DMS153 (cell line): ENCODE measurements around the gene JAK2.

Source experiments
- DNase-seq: peaks from one replicate; lab custom pipeline; 2025; lab: John Stamatoyannopoulos, UW

Gene JAK2

DNA sequence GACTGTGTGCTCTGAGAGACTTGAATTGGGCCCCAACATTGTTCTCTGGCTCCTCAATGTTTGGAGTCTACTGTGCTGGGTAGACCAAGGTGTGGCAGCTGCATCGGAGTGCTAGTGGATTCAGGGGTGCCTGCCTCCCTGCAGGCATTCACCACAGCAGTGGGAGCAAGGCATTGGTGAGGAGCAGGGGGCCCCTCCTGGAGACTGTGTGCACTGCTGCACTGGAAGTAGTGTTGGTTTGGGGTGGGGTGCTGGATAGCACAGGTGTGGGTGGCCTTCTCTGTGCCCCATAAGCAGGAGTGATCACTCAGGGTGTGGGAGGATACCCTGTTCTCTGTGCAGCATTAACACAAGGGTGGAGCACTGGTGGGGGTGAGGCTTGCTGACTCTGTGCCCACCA lies 161.2 kb downstream of the JAK2 start:
- DNase-seq, result no peak
